HepG2 (cell line): ENCODE data around the gene TCF12. TPM values are rescaled to one million over a fixed set of nuclear protein-coding genes. Genes with fewer than 3 reads are reported as not detected.

Experiments used
- AKNA ChIP-seq: sonication (generic); formaldehyde crosslinking; IDR thresholded peaks from 2 replicates; pipeline ENCODE4 v1.4.0; 2020; ENCODE audit warnings: missing genetic modification reagents, borderline replicate concordance
- HIC2 ChIP-seq: sonication (generic); formaldehyde crosslinking; IDR thresholded peaks from 2 replicates; pipeline ENCODE4 v1.9.0; 2022; ENCODE audit warnings: low read depth, missing genetic modification reagents
- NFE2 ChIP-seq: sonication (generic); formaldehyde crosslinking; IDR thresholded peaks from 2 replicates; pipeline ENCODE4 v1.4.0; 2020; ENCODE audit warnings: missing genetic modification reagents
- NR2C2 ChIP-seq: sonication (generic); formaldehyde crosslinking; IDR thresholded peaks from 2 replicates; pipeline ENCODE4 v1.4.0; 2020; ENCODE audit warnings: missing genetic modification reagents, mild to moderate bottlenecking, moderate library complexity, borderline replicate concordance
- RERE ChIP-seq: IDR thresholded peaks from 2 replicates; pipeline ENCODE4 v1.6.1; 2016; ENCODE audit warnings: low read depth, missing genetic modification reagents, missing compliant biosample characterization
- TERF1 ChIP-seq: sonication (generic); formaldehyde crosslinking; IDR thresholded peaks from 2 replicates; pipeline ENCODE4 v1.8.0; 2022; ENCODE audit warnings: mild to moderate bottlenecking, missing genetic modification reagents, moderate library complexity
- ZNF749 ChIP-seq: sonication (generic); formaldehyde crosslinking; IDR thresholded peaks from 2 replicates; pipeline ENCODE4 v1.8.0; 2022; ENCODE audit warnings: mild to moderate bottlenecking, missing genetic modification reagents, moderate library complexity, borderline replicate concordance
- polyA plus RNA-seq, 8 experiments: library from polyadenylated mRNA; depleted of rRNA in 3 of 8; stranded (reverse) in 7 of 8; unstranded in 1 of 8; fragments of >200 nt; fragmentation: Illumina TruSeq in 4 of 8; extraction: Trizol in 4 of 8; gene quantifications; 2 replicates each; pipeline versions ENCODE4 v1.2.1 to v1.2.3, GENCODE V29; 2011 to 2016; ENCODE audit warnings: low read depth in 4 of 8, missing spikeins in 1 of 8, mixed read lengths in 1 of 8; ENCODE audit not compliant: insufficient read depth in 1 of 8
- total RNA-seq, 5 experiments: library from RNA; depleted of rRNA; stranded (reverse); fragments of >200 nt; fragmentation: Illumina TruSeq; extraction: Trizol; gene quantifications; 2 replicates each; pipeline ENCODE4 v1.2.3, GENCODE V29; 2016; ENCODE audit warnings: low read depth in 1 of 5

TCF12 gene
- total and polyA plus RNA-seq, 2 of the 13 experiments (the other 11 are each of a cell fraction or from before 2014, with no cell fraction given): 48.6 to 51.1 TPM

GRCh38 chr15:56982987-56983386 lies 64.5 kb downstream of the TCF12 start (continued):
- no peak for TF ChIP-seq NFE2 (CRISPR knock-in tag)
- TF ChIP-seq TERF1: no peak
- no peak for TF ChIP-seq ZNF749 (CRISPR knock-in tag)
- no peak for TF ChIP-seq RERE (CRISPR knock-in tag)
- TF ChIP-seq NR2C2: no peak
- TF ChIP-seq HIC2 (CRISPR knock-in tag): no peak
- no peak for TF ChIP-seq AKNA (CRISPR knock-in tag)
